MCF 10A (cell line): ENCODE results near the gene CCDC6. TPM values are rescaled to one million over a fixed set of nuclear protein-coding genes. Genes with fewer than 3 reads are reported as not detected.

Experiments used
- BruUV-seq: library from RNA; stranded (reverse); fragments of 400-500 nt; replicated peaks from 2 replicates; lab custom pipeline; 2021; lab: Mats Ljungman, UMichigan
- CTCF ChIA-PET: fragments of 300-600 bp; sonication (Branson Sonifier 250); formaldehyde crosslinking; extraction: SDS; loops from one replicate; lab custom pipeline; 2021; ENCODE audit warnings: antibody characterized with exemption, inconsistent platforms; lab: Yijun Ruan, JAX
- POLR2A ChIA-PET: fragments of 300-600, 350-650 bp; sonication (Branson Sonifier 250); formaldehyde crosslinking; extraction: SDS; loops from one replicate; lab custom pipeline; 2020; ENCODE audit warnings: antibody characterized with exemption, inconsistent platforms; lab: Yijun Ruan, JAX
- DNase-seq: peaks from one replicate; pipeline ENCODE4 v3.0.0-alpha.2; 2018; ENCODE audit not compliant: unreplicated experiment
- H3K27ac Mint-ChIP-seq: one replicate; pipeline ENCODE4 v1.8.0; 2022; ENCODE audit warnings: mild to moderate bottlenecking, low read depth, mixed read lengths; ENCODE audit not compliant: unreplicated experiment
- H3K27me3 Mint-ChIP-seq: one replicate; pipeline ENCODE4 v1.8.0; 2022; ENCODE audit warnings: mixed read lengths; ENCODE audit not compliant: insufficient read depth, unreplicated experiment
- H3K36me3 Mint-ChIP-seq: one replicate; pipeline ENCODE4 v1.8.0; 2022; ENCODE audit warnings: mild to moderate bottlenecking, moderate library complexity, mixed read lengths; ENCODE audit not compliant: insufficient read depth, unreplicated experiment
- H3K4me1 Mint-ChIP-seq: one replicate; pipeline ENCODE4 v1.8.0; 2022; ENCODE audit warnings: mixed read lengths; ENCODE audit not compliant: insufficient read depth, unreplicated experiment
- H3K4me3 Mint-ChIP-seq: one replicate; pipeline ENCODE4 v1.8.0; 2022; ENCODE audit warnings: mild to moderate bottlenecking, moderate library complexity, mixed read lengths; ENCODE audit not compliant: unreplicated experiment
- H3K9me3 Mint-ChIP-seq: one replicate; pipeline ENCODE4 v1.8.0; 2022; ENCODE audit warnings: mixed read lengths; ENCODE audit not compliant: unreplicated experiment
- CTCF ChIP-seq: fragments of 200-600 bp; IDR thresholded peaks from one replicate; pipeline ENCODE4 v1.8.0; 2022; ENCODE audit warnings: antibody characterized with exemption, mild to moderate bottlenecking; ENCODE audit not compliant: unreplicated experiment
- intact Hi-C: fragments of 100-400 bp; cut with micrococcal nuclease; formaldehyde crosslinking; loops from 2 replicates; pipeline ENCODE4 v1.14.1; 2022
- total RNA-seq: library from RNA; stranded (reverse); gene quantifications from 2 replicates; pipeline ENCODE4 v1.2.3, GENCODE V29; 2022

Gene CCDC6
- total RNA-seq, 1 experiment from 2014 or later = 66.4 TPM

- intact Hi-C loops = loop anchor here (1.0 to 5.0 kb wide), 3 partner anchors 35 to 140 kb away; no protein-coding TSS in a partner anchor
- H3K27ac Mint-ChIP-seq = peak overlapping the region; percentile 86
- no peaks in the 10 kb centered on the region for H3K27me3 Mint-ChIP-seq
- POLR2A ChIA-PET = interaction anchor here (0.7 to 9.8 kb wide), 22 partner anchors 9 to 1638 kb away, joined by 3 to 130 read pairs (median 4); partner anchors contain the start of gene CISD1
- H3K4me1 Mint-ChIP-seq = peaks cover 42% of the 10 kb centered on the region
- CTCF ChIA-PET = interaction anchor here (0.6 to 6.0 kb wide), 26 partner anchors 14 to 469 kb away, joined by 3 to 127 read pairs (median 5); no protein-coding TSS in a partner anchor
- DNase-seq = no peak
- H3K36me3 Mint-ChIP-seq = peaks cover 7% of the 10 kb centered on the region
- no TSS peak for BruUV-seq
- H3K9me3 Mint-ChIP-seq = no peaks in the 10 kb centered on the region
- peak overlapping the region; percentile 87 for H3K4me3 Mint-ChIP-seq
- no peak for TF ChIP-seq CTCF
These were observed 1.2 kb upstream of the CCDC6 start for GRCh38 chr10:59907537-59907917.

- CTCF ChIA-PET = interaction anchor here (0.6 to 6.0 kb wide), 29 partner anchors 12 to 284 kb away, joined by 3 to 127 read pairs (median 4); no protein-coding TSS in a partner anchor
- Mint-ChIP-seq H3K4me1 (peaks cover 50% of the 10 kb centered on the region), H3K9me3 (no peaks in the 10 kb centered on the region), H3K36me3 (peaks cover 7% of the 10 kb centered on the region), H3K27ac (peak overlapping the region; percentile 86), H3K27me3 (no peaks in the 10 kb centered on the region), H3K4me3 (peak overlapping the region; percentile 87)
- DNase-seq = no peak
- TF ChIP-seq CTCF = no peak
- intact Hi-C loops = loop anchor here (1.0 to 5.0 kb wide), 5 partner anchors 33 to 280 kb away; no protein-coding TSS in a partner anchor
- POLR2A ChIA-PET = interaction anchor here (0.6 to 9.8 kb wide), 20 partner anchors 8 to 1027 kb away, joined by 3 to 130 read pairs (median 4); no protein-coding TSS in a partner anchor
- BruUV-seq = no TSS peak
These were observed 482 bp downstream of the CCDC6 start for GRCh38 chr10:59905731-59906416.

GRCh38 chr10:59905066-59905730 lies 1.2 kb downstream of the CCDC6 start:
- no peaks in the 10 kb centered on the region for H3K27me3 Mint-ChIP-seq
- TSS peak; percentile 15 for BruUV-seq
- H3K4me3 Mint-ChIP-seq = peak overlapping the region; percentile 87
- CTCF ChIA-PET = interaction anchor here (1.1 to 6.0 kb wide), 10 partner anchors 11 to 280 kb away, joined by 3 to 127 read pairs (median 11); no protein-coding TSS in a partner anchor
- peaks cover 8% of the 10 kb centered on the region for H3K36me3 Mint-ChIP-seq
- H3K27ac Mint-ChIP-seq = peak overlapping the region; percentile 86
- intact Hi-C loops = loop anchor here (5.0 kb wide), 1 partner anchor 142 kb away; no protein-coding TSS in a partner anchor
- POLR2A ChIA-PET = interaction anchor here (0.6 to 9.8 kb wide), 11 partner anchors 7 to 1637 kb away, joined by 3 to 130 read pairs (median 4); partner anchors contain the start of gene IPMK
- DNase-seq = peak; percentile 31
- H3K4me1 Mint-ChIP-seq = peaks cover 54% of the 10 kb centered on the region
- no peaks in the 10 kb centered on the region for H3K9me3 Mint-ChIP-seq
- TF ChIP-seq CTCF = no peak
